HG02798 (cell line): ENCODE measurements around the gene MYT1.
A peak's percentile ranks its signal among the peaks of the same experiment; 100 is the strongest.

Experiments used
- ATAC-seq: cut with Tn5 transposase; IDR thresholded peaks from one replicate; pipeline ENCODE4 v1.9.1; 2021; ENCODE audit warnings: mild to moderate bottlenecking; ENCODE audit not compliant: unreplicated experiment, poor library complexity

Gene MYT1

DNA sequence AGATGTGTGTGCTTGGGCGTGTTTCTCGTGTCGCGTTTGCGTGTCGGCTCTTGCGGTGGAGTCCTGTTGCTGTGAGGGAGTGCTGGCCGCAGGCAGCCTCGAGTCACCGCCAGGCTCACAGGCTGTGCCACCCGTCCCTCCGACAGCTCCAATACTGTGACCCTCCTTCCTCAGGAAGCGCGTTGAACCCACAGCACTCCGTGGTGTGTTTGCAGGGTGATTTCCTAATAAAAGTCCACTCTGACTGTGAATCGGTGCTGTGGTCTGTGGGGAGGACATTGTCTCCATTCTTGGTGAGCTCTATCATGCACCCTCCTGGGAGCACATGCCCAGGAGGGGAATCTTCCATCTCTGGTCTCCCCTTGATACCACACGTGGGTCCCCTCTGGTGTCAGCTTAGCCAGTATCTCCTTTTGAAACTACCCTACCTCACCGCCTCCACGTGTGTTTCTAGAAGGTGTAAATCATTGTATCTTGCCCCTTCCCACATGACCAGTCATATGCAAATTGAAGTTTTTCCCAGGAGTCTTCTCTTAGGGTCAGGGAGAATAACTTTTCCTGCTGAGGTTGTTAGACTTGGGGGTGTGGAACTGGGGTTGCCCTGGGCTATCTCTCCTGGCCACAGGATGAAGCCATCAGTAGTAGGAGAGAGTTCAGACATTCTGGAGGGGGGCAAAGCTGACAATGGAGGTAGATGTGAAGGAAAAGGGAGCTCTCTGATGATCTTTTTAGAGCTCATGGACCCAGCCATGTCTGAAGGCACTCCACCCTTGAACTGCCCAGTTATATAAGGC lies 77.9 kb downstream of the MYT1 start:
- ATAC-seq: no peak

DNA sequence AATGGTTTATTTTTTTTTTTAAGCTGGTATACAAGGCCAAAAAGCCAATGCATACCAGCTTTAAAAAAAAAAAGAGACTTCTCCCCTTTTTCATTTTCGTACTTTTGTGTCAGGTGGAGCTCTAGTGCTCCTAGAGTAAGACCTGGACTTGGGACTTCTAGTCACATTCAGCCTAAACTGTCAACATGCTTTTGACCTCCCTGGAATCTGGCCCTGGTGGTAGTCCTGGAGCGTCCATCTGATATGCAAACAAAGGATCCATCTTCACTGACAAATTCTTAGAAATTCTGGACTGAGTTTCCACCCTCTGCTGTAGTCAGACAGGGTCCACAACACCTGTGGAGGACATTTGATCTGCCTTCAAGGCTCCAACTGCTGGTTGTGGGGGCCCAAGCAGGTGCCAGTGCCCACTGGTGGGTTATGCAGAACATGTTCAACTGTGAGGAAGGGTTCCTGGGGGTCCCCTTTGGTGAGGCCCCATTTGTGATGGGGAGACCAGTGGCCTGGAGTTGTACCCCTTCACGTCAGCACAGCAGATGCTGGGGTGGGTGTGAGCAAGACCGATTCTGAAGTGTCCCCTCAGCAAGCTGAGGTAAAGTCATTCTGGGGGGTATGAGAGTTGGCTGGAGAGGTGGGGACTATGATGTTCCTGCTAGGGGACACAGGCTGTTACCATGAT lies 78.7 kb downstream of the MYT1 start:
- no peak for ATAC-seq

DNA sequence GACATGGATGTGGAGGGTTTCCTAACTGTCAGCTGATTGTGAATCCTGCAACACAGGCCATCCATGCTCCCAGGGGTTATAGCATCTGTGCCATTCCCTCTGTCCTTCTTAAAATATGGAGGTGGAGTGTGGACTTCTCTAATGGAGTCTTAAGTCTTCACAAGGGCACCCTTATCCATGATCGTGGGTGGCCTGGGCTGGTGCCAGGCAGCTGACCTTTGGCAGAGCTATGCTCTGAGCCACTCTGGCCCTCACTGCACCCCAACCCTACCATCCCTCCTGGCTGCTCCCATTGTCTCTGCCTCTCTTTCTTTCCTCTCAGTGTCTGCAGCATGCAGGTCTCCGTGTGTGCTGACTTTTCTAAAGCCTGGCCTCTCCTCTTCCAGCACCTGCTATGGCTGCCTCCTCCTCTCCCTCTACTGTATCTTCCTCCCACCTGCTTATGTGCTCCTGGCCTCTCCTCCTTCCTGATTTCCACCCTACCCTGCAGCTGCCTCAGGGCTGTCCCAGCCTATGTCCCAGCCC lies 80.1 kb downstream of the MYT1 start:
- ATAC-seq: no peak

DNA sequence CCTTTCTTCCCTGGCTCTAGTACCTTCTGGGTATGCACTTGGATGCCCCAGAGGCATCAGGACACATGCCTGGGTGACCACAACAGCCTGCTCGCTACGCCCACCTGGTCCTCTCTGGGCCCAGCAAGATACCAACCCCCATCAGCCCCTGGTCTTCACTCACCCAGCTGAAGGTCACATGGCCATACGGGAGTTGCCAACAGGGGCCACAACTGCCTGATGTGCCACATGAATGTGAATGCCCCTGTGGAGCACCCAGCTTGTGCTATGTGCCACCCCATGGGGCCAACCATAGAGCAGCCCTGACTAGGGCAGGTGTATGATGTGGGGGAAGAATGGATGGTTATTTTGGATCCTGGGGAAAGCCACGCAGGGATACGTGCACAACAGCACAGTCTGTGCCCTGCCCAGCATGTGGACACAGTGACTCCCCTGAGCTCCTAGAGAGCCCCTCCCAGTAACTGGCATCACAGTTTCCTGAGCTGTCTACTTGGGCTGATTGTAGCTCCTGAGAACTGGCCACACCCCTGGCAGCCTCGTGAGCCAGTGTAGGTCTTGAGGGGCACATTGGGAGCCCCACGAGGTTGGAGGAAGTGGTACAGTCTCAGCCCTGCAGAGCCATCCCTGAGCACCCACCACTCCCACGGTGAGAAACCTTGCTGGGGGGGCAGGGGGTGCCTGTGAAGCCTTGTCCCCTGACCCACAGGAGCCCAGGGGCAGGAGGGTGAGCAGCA lies 80.8 kb downstream of the MYT1 start:
- ATAC-seq: no peak

DNA sequence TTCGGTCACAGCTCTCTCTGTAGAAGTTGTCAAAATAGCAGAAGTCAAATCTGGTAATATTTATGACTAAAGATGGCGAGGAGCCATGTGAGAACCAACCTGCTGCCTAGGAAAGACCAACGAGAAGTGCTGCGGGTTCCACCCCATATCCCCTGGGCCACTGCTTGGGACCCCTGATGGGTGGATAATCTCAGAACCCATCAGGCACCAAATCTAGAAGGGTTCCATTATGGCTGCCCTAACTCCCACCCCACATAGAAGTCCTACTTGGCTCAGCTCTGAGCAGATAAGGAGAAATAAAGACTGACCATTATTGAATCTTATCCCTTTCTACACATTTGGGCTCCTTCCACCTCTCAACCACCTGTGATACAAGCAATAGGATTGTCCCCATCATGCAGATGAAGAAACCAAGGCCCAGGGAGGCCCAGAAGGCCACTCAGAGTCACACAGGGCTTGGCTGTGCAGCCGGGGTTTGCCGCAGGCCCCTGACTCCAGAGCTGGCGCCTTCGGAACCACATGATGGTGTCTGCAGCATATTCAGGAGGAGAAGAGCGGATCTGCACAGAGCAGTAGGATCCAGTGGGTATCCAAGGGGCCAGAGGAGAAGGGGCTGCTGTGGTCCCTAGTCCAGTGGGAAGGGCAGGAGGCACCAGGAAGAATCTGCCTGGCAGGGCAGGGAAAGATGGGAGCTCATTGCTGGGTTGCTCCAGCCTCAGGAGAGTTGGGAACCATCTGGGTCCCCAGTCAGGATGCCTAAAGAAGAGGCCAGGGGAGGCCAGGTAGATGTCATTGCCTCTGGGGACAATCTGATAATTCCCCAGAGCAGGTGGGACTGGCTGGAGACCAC lies 81.7 kb downstream of the MYT1 start:
- ATAC-seq: no peak

GRCh38 chr20:64246616-64247306 lies 82.5 kb downstream of the MYT1 start:
- no peak for ATAC-seq

DNA sequence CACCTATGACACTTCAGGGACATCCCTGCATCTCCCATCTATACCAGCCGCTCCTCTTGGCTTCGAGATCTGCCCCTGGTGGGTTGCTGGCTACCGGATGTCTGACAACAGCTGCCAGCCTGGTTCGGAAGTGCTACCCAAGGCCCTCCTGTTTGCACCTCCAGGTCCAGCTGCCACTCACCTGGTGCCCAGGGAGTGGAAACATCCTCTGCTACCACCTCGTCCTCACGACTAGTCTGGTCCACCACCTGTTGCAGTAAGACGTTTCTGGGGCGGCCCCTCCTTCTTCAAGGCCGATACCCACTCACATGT lies 83.0 kb downstream of the MYT1 start:
- ATAC-seq: no peak

DNA sequence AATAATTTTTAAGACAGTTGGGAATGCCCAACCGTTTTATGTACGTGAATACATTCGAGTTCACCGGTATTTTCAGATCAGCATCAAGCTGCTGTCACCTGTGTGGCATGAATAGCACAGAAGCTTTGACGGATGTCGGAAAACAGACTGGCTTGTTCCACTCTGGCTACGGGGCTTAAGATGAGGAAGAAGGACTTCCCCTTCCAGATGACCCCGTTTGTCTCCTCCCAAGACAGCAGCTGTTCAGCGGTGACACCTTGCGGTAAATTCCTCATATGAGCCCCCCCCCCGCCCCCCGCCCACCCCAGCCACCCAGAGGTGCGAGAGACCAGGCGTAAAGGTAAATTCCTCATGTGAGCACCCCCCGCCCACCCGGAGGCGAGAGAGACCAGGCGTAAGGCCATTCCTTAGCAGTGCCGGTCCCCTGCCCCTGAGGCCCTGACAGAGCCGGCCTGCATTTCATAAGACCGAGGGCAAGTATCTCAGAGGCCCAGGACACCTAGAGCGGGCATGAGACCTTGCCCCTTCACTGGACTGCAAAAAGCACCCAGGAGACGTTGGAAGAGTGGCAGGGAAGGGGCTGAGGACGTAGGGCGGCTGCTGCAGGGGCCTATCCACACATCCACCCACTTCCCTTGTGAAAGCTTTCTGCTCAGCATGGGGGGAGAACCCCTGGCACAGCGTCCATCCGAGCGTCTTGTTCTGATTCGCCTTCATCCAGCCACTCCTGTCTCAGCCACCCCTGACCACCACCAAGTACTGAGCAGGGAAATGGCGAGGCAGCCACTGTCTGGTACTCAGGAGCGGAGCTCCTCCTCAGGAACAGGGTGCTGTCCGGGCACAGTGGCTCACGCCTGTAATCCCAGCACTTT lies 84.0 kb downstream of the MYT1 start:
- no peak for ATAC-seq

DNA sequence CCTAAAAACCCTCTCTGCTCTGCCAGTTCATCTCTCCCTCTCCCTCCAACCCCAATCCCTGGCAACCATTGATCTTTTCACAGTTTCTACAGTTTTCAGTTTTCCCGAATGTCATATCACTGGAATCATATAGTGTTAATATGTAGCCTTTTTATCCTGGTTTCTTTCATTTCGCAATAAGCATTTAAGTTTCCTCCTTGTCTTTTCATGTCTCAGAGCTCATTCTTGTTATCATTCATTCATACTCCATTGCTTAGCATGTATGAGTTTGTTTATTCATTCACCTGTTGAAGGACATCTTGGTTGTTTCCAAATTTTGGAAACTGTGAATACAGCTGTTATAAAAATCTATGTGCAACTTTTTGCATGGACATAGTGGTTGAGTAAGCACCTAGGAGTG lies 85.8 kb downstream of the MYT1 start:
- no peak for ATAC-seq

DNA sequence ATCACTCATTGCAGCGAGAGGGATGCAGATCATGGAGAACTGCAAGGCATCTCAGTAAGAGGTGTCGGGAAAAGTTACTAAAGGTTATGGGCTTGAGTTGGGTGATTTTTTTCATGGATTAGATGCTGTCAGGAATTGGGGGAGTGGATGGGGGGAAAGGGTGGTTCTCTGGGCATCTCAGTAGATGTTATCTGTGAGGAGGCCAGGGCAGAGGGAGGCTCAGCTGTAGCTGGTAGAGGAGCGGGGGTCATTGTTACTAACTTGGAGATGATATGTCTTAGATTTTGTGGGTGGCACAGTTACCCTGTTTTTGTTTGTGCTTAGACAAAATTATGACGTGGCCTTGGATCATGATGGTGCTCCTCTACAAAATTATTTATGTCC lies 88.7 kb downstream of the MYT1 start:
- ATAC-seq: no peak

DNA sequence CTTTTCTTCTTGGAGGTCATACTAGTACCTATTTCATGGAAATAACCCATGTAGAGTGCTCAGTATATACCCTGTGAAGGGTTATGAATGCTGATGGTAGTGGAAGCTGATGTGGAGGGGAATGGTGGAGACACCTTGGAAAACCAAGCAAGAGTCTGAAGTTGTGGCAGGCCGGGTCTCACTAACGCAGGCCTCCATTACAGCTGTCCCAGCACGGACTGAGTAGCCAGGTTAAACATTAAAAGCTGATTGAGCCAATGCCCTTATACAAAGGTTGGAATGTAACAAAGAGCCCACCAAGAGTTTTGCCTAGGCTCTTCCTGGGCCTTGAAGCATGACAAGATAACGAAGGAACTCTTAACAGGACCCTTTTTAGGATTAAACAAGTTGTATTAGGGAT lies 89.2 kb downstream of the MYT1 start:
- no peak for ATAC-seq

DNA sequence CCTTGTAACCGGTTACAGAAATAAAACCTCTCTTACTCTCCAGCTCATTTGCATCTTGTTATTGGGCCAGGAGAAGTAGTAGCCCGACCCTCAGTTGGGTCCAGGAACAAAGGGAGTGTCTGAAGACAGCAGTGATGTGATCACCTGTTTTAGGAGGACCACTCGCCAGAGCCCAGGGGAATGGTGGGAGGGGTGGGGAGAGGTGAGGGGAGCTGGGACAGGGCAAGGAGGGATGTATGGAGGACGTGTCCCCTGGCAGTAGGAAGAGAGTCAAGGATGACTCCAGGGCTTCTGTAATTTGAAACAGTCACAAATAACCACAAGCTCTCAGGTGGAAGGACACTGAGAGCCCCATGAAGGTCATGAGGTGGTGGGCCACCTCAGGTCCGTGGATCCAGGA lies 89.9 kb downstream of the MYT1 start:
- ATAC-seq: no peak

GRCh38 chr20:64254571-64255360 lies 90.5 kb downstream of the MYT1 start:
- no peak for ATAC-seq

DNA sequence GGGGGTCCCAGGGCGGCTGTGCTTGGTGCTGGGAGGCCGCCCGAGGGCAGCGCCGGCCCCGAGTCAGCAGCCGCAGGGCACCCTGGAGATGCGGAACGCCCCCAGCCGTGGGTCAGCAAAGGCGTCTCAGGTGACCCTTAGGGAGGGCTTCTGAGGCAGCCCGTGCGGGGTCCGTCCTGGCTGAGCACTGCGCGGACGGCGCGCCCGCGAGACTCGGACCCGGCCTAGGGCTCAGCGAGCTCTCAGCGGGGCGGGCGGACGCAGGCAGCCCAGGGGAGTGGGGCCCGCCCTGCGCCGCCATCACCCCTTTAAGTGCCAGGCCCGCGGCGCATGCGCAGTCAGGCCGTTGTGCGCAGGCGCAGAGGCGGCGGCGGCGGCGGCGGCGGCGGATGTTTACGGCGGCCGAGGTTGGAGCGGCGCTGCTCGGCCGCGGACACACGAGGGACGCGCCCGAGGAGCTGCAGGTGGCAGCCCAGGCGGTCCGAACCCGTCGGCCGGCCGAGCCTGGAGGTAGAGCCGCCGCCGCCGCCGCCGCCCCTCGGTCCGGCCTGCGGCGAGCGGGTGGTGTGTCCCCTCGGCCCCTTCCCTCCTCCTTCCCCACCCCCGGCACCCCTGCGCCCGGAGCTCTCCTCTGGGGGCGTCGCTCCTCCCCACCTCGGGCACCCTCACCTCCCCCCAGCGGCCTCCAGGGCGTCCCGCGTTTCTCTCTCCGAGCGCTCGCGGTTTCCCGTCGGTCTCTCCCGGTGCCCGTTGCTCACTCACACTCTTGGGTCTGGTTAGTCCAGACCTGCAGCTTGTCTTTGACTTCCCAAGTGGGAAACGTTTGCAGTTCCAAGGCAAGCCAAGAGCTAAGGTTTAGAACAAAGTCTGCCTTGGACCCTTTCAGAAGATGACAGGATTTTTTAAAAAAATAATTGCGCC lies 91.4 kb downstream of the MYT1 start, which contains the start of gene PCMTD2:
TSS of gene PCMTD2 (plus strand) at position 388 of the 921 bp plus-strand sequence. CDS start 4,218 bp downstream, outside the sequence.
- peak; percentile 87 for ATAC-seq

DNA sequence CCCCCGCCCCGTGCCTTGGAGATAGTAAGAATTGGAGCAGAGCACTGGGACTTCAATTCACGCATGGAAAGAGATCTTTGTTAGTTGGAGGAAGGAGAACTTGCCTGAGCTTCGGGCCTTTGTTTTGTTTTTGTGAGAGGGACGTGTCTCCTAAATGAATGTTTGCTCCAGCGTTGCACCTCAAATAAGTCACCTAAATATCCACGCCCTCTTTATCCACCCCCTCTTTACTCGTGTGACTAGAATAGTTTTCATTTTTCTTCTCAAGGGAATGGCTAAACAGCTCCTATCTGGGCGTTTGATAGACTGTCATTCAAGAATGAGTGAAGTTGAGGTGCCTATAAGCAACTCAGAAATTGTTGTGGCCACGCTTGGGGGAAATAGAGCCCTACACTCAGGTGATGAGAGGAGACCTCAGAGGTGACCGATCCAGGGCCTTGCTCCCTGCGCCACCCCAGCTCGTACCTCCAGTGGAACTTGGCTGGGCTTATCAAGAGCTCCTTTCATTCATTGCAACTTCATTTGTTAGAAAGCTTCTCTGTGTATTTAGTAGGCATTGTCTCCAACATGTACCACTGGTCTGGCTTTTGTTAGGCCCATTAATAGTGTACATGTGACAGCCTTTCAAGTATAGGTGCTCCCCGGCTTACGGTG lies 92.2 kb downstream of the MYT1 start:
- ATAC-seq: no peak

GRCh38 chr20:64257107-64257757 lies 93.0 kb downstream of the MYT1 start:
- no peak for ATAC-seq
